H1 (cell line): ENCODE data around the gene CNBP. TPM values are rescaled to one million over a fixed set of nuclear protein-coding genes. Genes with fewer than 3 reads are reported as not detected.

Experiments used
- CTCF ChIA-PET: fragments of 300-600 bp; sonication (Branson Sonifier 250); formaldehyde crosslinking; loops from one replicate; lab custom pipeline; 2021; ENCODE audit not compliant: partially characterized antibody; lab: Charles Lee
- POLR2A ChIA-PET: fragments of 300-600 bp; sonication (Branson Sonifier 250); formaldehyde crosslinking; loops from one replicate; lab custom pipeline; 2021; ENCODE audit warnings: inconsistent platforms; ENCODE audit not compliant: partially characterized antibody; lab: Charles Lee
- DNase-seq, 2 experiments: peaks; one replicate each; pipeline versions ENCODE4 v3.0.0 to v3.0.0-alpha.2; 2010 to 2022; ENCODE audit warnings: low spot score in 2 of 2, low read depth in 1 of 2, mixed read lengths in 1 of 2
- FAIRE-seq: peaks from 2 replicates; lab custom pipeline; 2011; peaks lifted over from hg19 to GRCh38; lab: Jason Lieb, UNC
- H2AFZ ChIP-seq: 2 replicates; pipeline ENCODE4 v1.8.1; 2012; ENCODE audit warnings: low read length, inconsistent platforms
- H2AK5ac ChIP-seq: 2 replicates; pipeline ENCODE4 v1.6.1; 2013; ENCODE audit warnings: low read depth, low read length
- H2BK120ac ChIP-seq: replicated peaks from 2 replicates; pipeline ENCODE3; 2013; ENCODE audit warnings: low read depth, low read length, inconsistent platforms
- H2BK12ac ChIP-seq: 2 replicates; pipeline ENCODE4 v1.6.1; 2013; ENCODE audit warnings: low read depth, low read length
- H2BK15ac ChIP-seq: 2 replicates; pipeline ENCODE4 v1.6.1; 2013; ENCODE audit warnings: low read length
- H2BK20ac ChIP-seq: 2 replicates; pipeline ENCODE4 v1.6.1; 2013; ENCODE audit warnings: low read length
- H2BK5ac ChIP-seq: 2 replicates; pipeline ENCODE4 v1.6.1; 2013; ENCODE audit warnings: low read depth, low read length
- H3K14ac ChIP-seq: 2 replicates; pipeline ENCODE4 v1.6.1; 2013; ENCODE audit warnings: inconsistent platforms; ENCODE audit not compliant: insufficient read length
- H3K18ac ChIP-seq: 2 replicates; pipeline ENCODE4 v1.6.1; 2013; ENCODE audit warnings: low read length; ENCODE audit errors: extremely low read depth
- H3K23ac ChIP-seq: 2 replicates; pipeline ENCODE4 v1.6.1; 2013; ENCODE audit warnings: inconsistent platforms; ENCODE audit not compliant: insufficient read length
- H3K23me2 ChIP-seq: 2 replicates; pipeline ENCODE4 v1.6.1; 2013; ENCODE audit warnings: low read depth, low read length
- H3K27ac ChIP-seq: 2 replicates; pipeline ENCODE4 v1.6.1; 2011; ENCODE audit warnings: low read depth, low read length, inconsistent platforms
- H3K27me3 ChIP-seq, 4 experiments: replicated peaks in 1 of 4; 1 replicate in 1 of 4; 2 replicates in 3 of 4; pipeline versions ENCODE4 v1.6.1 to v1.8.1; 2011 to 2013; ENCODE audit warnings: low read length in 3 of 4, mild to moderate bottlenecking in 3 of 4, inconsistent platforms in 2 of 4, mixed read lengths in 2 of 4, moderate library complexity in 1 of 4; ENCODE audit not compliant: control insufficient read depth in 3 of 4, insufficient read depth in 3 of 4; ENCODE audit errors: extremely low read depth in 1 of 4
- H3K36me3 ChIP-seq, 4 experiments: 2 replicates each; pipeline versions ENCODE4 v1.6.1 to v1.8.1; 2011 to 2013; ENCODE audit warnings: mild to moderate bottlenecking in 4 of 4, low read length in 3 of 4, moderate library complexity in 2 of 4, control low read depth in 1 of 4, inconsistent platforms in 1 of 4; ENCODE audit not compliant: insufficient read depth in 4 of 4, control insufficient read depth in 2 of 4
- H3K4ac ChIP-seq: replicated peaks from 2 replicates; pipeline ENCODE3; 2013; ENCODE audit warnings: low read length, low read depth, mixed read lengths, inconsistent platforms; ENCODE audit not compliant: insufficient read length
- H3K4me1 ChIP-seq, 4 experiments: replicated peaks in 1 of 4; 1 replicate in 1 of 4; 2 replicates in 3 of 4; pipeline versions ENCODE4 v1.6.1 to v1.8.1; 2011 to 2013; ENCODE audit warnings: low read length in 3 of 4, inconsistent platforms in 2 of 4, mixed read lengths in 1 of 4; ENCODE audit not compliant: insufficient read depth in 4 of 4, control insufficient read depth in 3 of 4
- H3K4me2 ChIP-seq, 2 experiments: 2 replicates each; pipeline versions ENCODE4 v1.6.1 to v1.8.1; 2011 to 2013; ENCODE audit warnings: low read depth in 2 of 2, low read length in 2 of 2, control low read depth in 1 of 2, inconsistent platforms in 1 of 2, mild to moderate bottlenecking in 1 of 2; ENCODE audit not compliant: insufficient read depth in 1 of 2
- H3K4me3 ChIP-seq, 4 experiments: fragments of 200-600, 300-600 bp in 1 of 4; sonication (generic), shearing (Covaris generic), sonication (Bioruptor Twin) in 1 of 4; 2 replicates each; pipeline versions ENCODE4 v1.5.1 to v1.8.1; 2011 to 2016; ENCODE audit warnings: low read length in 4 of 4, low read depth in 3 of 4, control low read depth in 2 of 4, inconsistent platforms in 2 of 4, mild to moderate bottlenecking in 2 of 4, mixed read lengths in 1 of 4, moderate library complexity in 1 of 4; ENCODE audit not compliant: insufficient read depth in 2 of 4; ENCODE audit errors: extremely low read depth in 1 of 4
- H3K56ac ChIP-seq: replicated peaks from 2 replicates; pipeline ENCODE3; 2013; ENCODE audit warnings: low read depth, mild to moderate bottlenecking, mixed read lengths, low read length, inconsistent platforms; ENCODE audit not compliant: insufficient read length
- H3K79me1 ChIP-seq: 2 replicates; pipeline ENCODE4 v1.6.1; 2013; ENCODE audit warnings: low read depth, low read length, control low read depth
- H3K79me2 ChIP-seq, 2 experiments: 2 replicates each; pipeline versions ENCODE4 v1.6.1 to v1.8.1; 2012 to 2013; ENCODE audit warnings: low read length in 2 of 2, mild to moderate bottlenecking in 2 of 2, inconsistent platforms in 1 of 2; ENCODE audit not compliant: insufficient read depth in 2 of 2, control insufficient read depth in 1 of 2
- H3K9ac ChIP-seq, 4 experiments: replicated peaks in 1 of 4; 1 replicate in 1 of 4; 2 replicates in 3 of 4; pipeline versions ENCODE4 v1.6.1 to v1.8.1; 2011 to 2013; ENCODE audit warnings: low read depth in 3 of 4, low read length in 3 of 4, control low read depth in 2 of 4, mild to moderate bottlenecking in 2 of 4, moderate library complexity in 2 of 4, inconsistent platforms in 1 of 4; ENCODE audit errors: extremely low read depth in 1 of 4
- H3K9me3 ChIP-seq, 2 experiments: 2 replicates each; pipeline versions ENCODE4 v1.6.1 to v1.8.1; 2012 to 2013; ENCODE audit warnings: mild to moderate bottlenecking in 2 of 2, moderate library complexity in 2 of 2, control low read depth in 1 of 2, inconsistent platforms in 1 of 2, low read depth in 1 of 2, low read length in 1 of 2, mixed read lengths in 1 of 2; ENCODE audit not compliant: insufficient read depth in 2 of 2
- H4K20me1 ChIP-seq, 2 experiments: replicated peaks in 1 of 2; 2 replicates each; pipeline versions ENCODE3 to v1.8.1; 2011 to 2013; ENCODE audit warnings: inconsistent platforms in 2 of 2, low read length in 2 of 2, mild to moderate bottlenecking in 1 of 2; ENCODE audit not compliant: insufficient read depth in 2 of 2, control insufficient read depth in 1 of 2
- H4K5ac ChIP-seq: 2 replicates; pipeline ENCODE4 v1.6.1; 2013; ENCODE audit warnings: low read length, low read depth, mixed read lengths, inconsistent platforms; ENCODE audit not compliant: insufficient read length
- H4K8ac ChIP-seq: 2 replicates; pipeline ENCODE4 v1.8.0; 2013; ENCODE audit warnings: mild to moderate bottlenecking, moderate library complexity, low read length, inconsistent platforms; ENCODE audit not compliant: insufficient read depth; ENCODE audit errors: extremely low read depth
- H4K91ac ChIP-seq: replicated peaks from 2 replicates; pipeline ENCODE3; 2013; ENCODE audit warnings: low read length, mixed read lengths, inconsistent platforms; ENCODE audit not compliant: insufficient read length
- ASH2L ChIP-seq: fragments of 200-600, 300-600 bp; sonication (generic); IDR thresholded peaks from one replicate; pipeline ENCODE4 v1.7.1; 2017; ENCODE audit warnings: low read length
- ATF3 ChIP-seq: IDR thresholded peaks from 2 replicates; pipeline ENCODE4 v1.6.1; 2011; ENCODE audit warnings: low read depth, mild to moderate bottlenecking, low read length; ENCODE audit not compliant: insufficient read depth
- CTCF ChIP-seq, 3 experiments: IDR thresholded peaks; 1 replicate in 2 of 3; 2 replicates in 1 of 3; pipeline versions ENCODE4 v1.5.1 to v1.6.1; 2011; ENCODE audit warnings: low read length in 3 of 3, mild to moderate bottlenecking in 3 of 3, inconsistent platforms in 2 of 3, low read depth in 1 of 3, moderate library complexity in 1 of 3; ENCODE audit not compliant: insufficient read depth in 1 of 3; ENCODE audit errors: control extremely low read depth in 1 of 3
- EZH2 ChIP-seq: fragments of 200-600 bp; sonication (generic); IDR thresholded peaks from 2 replicates; pipeline ENCODE4 v1.7.1; 2012; ENCODE audit warnings: low read depth, mild to moderate bottlenecking, moderate library complexity, low read length, inconsistent platforms; ENCODE audit not compliant: severe bottlenecking
- FOSL1 ChIP-seq: IDR thresholded peaks from 2 replicates; pipeline ENCODE4 v1.6.1; 2011; ENCODE audit warnings: mild to moderate bottlenecking, low read depth, low read length, moderate library complexity; ENCODE audit not compliant: insufficient read depth
- JUN ChIP-seq: IDR thresholded peaks from 2 replicates; pipeline ENCODE4 v1.6.1; 2011; ENCODE audit warnings: low read depth, mild to moderate bottlenecking, improper control_type of control experiment, low read length
- MAFK ChIP-seq: IDR thresholded peaks from 2 replicates; pipeline ENCODE4 v1.6.1; 2012; ENCODE audit warnings: low read depth, mild to moderate bottlenecking, improper control_type of control experiment, low read length
- NANOG ChIP-seq: IDR thresholded peaks from 2 replicates; pipeline ENCODE4 v1.6.1; 2011; ENCODE audit warnings: low read length, low read depth, mild to moderate bottlenecking, inconsistent platforms; ENCODE audit not compliant: insufficient read depth, poor library complexity, severe bottlenecking
- WGBS, 2 experiments: shearing (Covaris generic) in 1 of 2; methylation state at CpG; one replicate each; pipeline versions ENCODE4 v1.1.6 to v1.1.7; 2013 to 2015; ENCODE audit warnings: low lambda C conversion rate in 2 of 2, mixed read lengths in 2 of 2, inconsistent platforms in 1 of 2, low coverage in 1 of 2, missing lambda C conversion rate in 1 of 2; ENCODE audit not compliant: insufficient replicate concordance in 2 of 2, insufficient coverage in 1 of 2, insufficient read length in 1 of 2; ENCODE audit errors: extremely low coverage in 1 of 2, missing lambda C conversion rate in 1 of 2; 5-methylcytosine and 5-hydroxymethylcytosine counted together
- polyA plus RNA-seq, 7 experiments: library from polyadenylated mRNA; depleted of rRNA in 3 of 7; stranded (reverse) in 5 of 7; unstranded in 2 of 7; fragments of >200 nt in 5 of 7; fragments of 200-250 nt in 2 of 7; gene quantifications; 1 replicate in 5 of 7; 2 replicates in 1 of 7; 4 replicates in 1 of 7; pipeline versions ENCODE4 v1.2.1 to v1.2.3, GENCODE V29; 2011 to 2013; ENCODE audit warnings: missing spikeins in 2 of 7, mixed read lengths in 2 of 7
- total RNA-seq: library from RNA; stranded (reverse); fragmentation: NEBNext Ultra II Directional; extraction: Animal tissue kit (Norgen Biotek cat#: 25700); gene quantifications from 2 replicates; pipeline ENCODE4 v1.2.1, GENCODE V29; 2021

The CNBP gene
- total and polyA plus RNA-seq, 2 of the 8 experiments (the other 6 are each of a cell fraction or from before 2014, with no cell fraction given): 315 to 371 TPM

GRCh38 chr3:129228891-129229585 lies 45.3 kb upstream of the CNBP start:
- Histone ChIP-seq H3K23me2 (no peaks in the 10 kb centered on the region), H2BK120ac (peak overlapping the region; percentile 76), H4K8ac (peak overlapping the region; percentile 89), H3K4me2 (peak overlapping the region; percentile 21 to 24; a peak in 3 of 4 replicates), H2BK20ac (peak overlapping the region; percentile 94), H2BK12ac (peak overlapping the region; percentile 99), H3K9me3 (no peaks in the 10 kb centered on the region), H3K9ac (no peak overlapping the region), H3K79me2 (no peaks in the 10 kb centered on the region), H4K5ac (no peak overlapping the region), H3K56ac (peak overlapping the region; percentile 36), H3K79me1 (no peaks in the 10 kb centered on the region), H3K4me3 (no peak overlapping the region), H2BK5ac (peak overlapping the region; percentile 99), H3K36me3 (no peaks in the 10 kb centered on the region), H2AFZ (peak overlapping the region; percentile 81), H2AK5ac (peak overlapping the region; percentile 89), H2BK15ac (peak overlapping the region; percentile 99), H3K4ac (peak overlapping the region; percentile 76), H3K4me1 (peaks cover 3 to 12% (median 7%) of the 10 kb centered on the region in 4 experiments), H3K27me3 (no peaks in the 10 kb centered on the region; a peak in 1 of 7 replicates), H4K91ac (peak overlapping the region; percentile 78), H3K23ac (no peak overlapping the region), H3K14ac (no peak overlapping the region), H3K27ac (peak overlapping the region; percentile 24; the same call in 1 of the 2 replicates), H3K18ac (peak overlapping the region; percentile 71), H4K20me1 (no peaks in the 10 kb centered on the region)
- DNase-seq (peak in 1 of 2 experiments; percentile 62), FAIRE-seq (no peak)
- ChIA-PET POLR2A (interaction anchor here (1.2 to 4.7 kb wide), 9 partner anchors 11 to 170 kb away, joined by 3 to 31 read pairs (median 5); partner anchors contain the start of gene CNBP), CTCF (interaction anchor here (0.5 to 1.7 kb wide), 6 partner anchors 8 to 259 kb away, joined by 3 to 11 read pairs (median 4); partner anchors contain the start of gene COPG1)
- whole genome bisulfite sequencing, 2 experiments: 81% methylated on average over 10 of the region's 11 CpGs; no CpG with 5 or more reads in 1 of the 2 experiments
- TF ChIP-seq FOSL1: no peak
- no peak for TF ChIP-seq ASH2L
- peak; percentile 14; the same call in 1 of the 2 replicates for TF ChIP-seq MAFK
- TF ChIP-seq EZH2: no peak
- no peak for TF ChIP-seq NANOG
- peak in 1 of 3 experiments; percentile 10; a peak in 1 of 4 replicates for TF ChIP-seq CTCF (IDR thresholded peaks at IDR 0.05; ENCODE audit: control extremely low read depth in 1 of 3, insufficient read depth in 1 of 3, low read depth in 1 of 3, low read length in 3 of 3)
- TF ChIP-seq ATF3: no peak
- TF ChIP-seq JUN: no peak
